H9 (cell line): ENCODE data around the gene PPFIA2. TPM values are rescaled to one million over a fixed set of nuclear protein-coding genes. Genes with fewer than 3 reads are reported as not detected.

ENCODE experiments used
- DNase-seq: peaks from one replicate; pipeline ENCODE4 v3.0.0-alpha.2; 2017
- H2AFZ ChIP-seq: one replicate; pipeline ENCODE4 v1.6.1; 2013; ENCODE audit warnings: mild to moderate bottlenecking, low read length, control low read depth, moderate library complexity
- H2AK5ac ChIP-seq: 2 replicates; pipeline ENCODE4 v1.6.1; 2013; ENCODE audit warnings: low read length, control low read depth, mixed read lengths; ENCODE audit not compliant: insufficient read length
- H2BK120ac ChIP-seq: one replicate; pipeline ENCODE4 v1.6.1; 2013; ENCODE audit warnings: low read depth, mild to moderate bottlenecking, low read length, control low read depth, inconsistent platforms; ENCODE audit not compliant: poor library complexity, severe bottlenecking
- H2BK12ac ChIP-seq: 2 replicates; pipeline ENCODE4 v1.6.1; 2013; ENCODE audit warnings: low read length, control low read depth, mixed read lengths, low read depth; ENCODE audit not compliant: insufficient read length
- H2BK15ac ChIP-seq: 2 replicates; pipeline ENCODE4 v1.6.1; 2013; ENCODE audit warnings: low read depth, low read length, control low read depth
- H2BK20ac ChIP-seq: one replicate; pipeline ENCODE4 v1.6.1; 2013; ENCODE audit warnings: low read depth, mild to moderate bottlenecking, low read length, control low read depth, inconsistent platforms; ENCODE audit not compliant: poor library complexity, severe bottlenecking
- H2BK5ac ChIP-seq: 2 replicates; pipeline ENCODE4 v1.6.1; 2013; ENCODE audit warnings: low read length, control low read depth, mixed read lengths; ENCODE audit not compliant: insufficient read length
- H3K14ac ChIP-seq: 2 replicates; pipeline ENCODE4 v1.6.1; 2013; ENCODE audit warnings: low read length, control low read depth; ENCODE audit not compliant: insufficient read depth
- H3K18ac ChIP-seq: 2 replicates; pipeline ENCODE4 v1.6.1; 2013; ENCODE audit warnings: low read depth, mild to moderate bottlenecking, mixed read lengths, low read length, control low read depth; ENCODE audit not compliant: insufficient read length
- H3K23ac ChIP-seq: 2 replicates; pipeline ENCODE4 v1.6.1; 2013; ENCODE audit warnings: low read length, control low read depth, mixed read lengths, low read depth; ENCODE audit not compliant: insufficient read length
- H3K23me2 ChIP-seq: 2 replicates; pipeline ENCODE4 v1.6.1; 2013; ENCODE audit warnings: low read depth, mild to moderate bottlenecking, mixed read lengths, low read length, control low read depth; ENCODE audit not compliant: insufficient read length, poor library complexity, severe bottlenecking
- H3K27ac ChIP-seq: 2 replicates; pipeline ENCODE4 v1.5.1; 2013; ENCODE audit warnings: low read length, control low read depth, mixed read lengths, low read depth; ENCODE audit not compliant: insufficient read length
- H3K27me3 ChIP-seq: 2 replicates; pipeline ENCODE4 v1.6.1; 2013; ENCODE audit warnings: low read length, control low read depth, inconsistent platforms; ENCODE audit not compliant: insufficient read depth
- H3K4ac ChIP-seq: 2 replicates; pipeline ENCODE4 v1.6.1; 2013; ENCODE audit warnings: low read depth, mild to moderate bottlenecking, control low read depth, inconsistent platforms, low read length, moderate library complexity
- H3K4me1 ChIP-seq: 2 replicates; pipeline ENCODE4 v1.6.1; 2013; ENCODE audit warnings: low read length, control low read depth, inconsistent platforms; ENCODE audit not compliant: insufficient read depth
- H3K4me2 ChIP-seq: 2 replicates; pipeline ENCODE4 v1.6.1; 2013; ENCODE audit warnings: low read length, control low read depth, mixed read lengths; ENCODE audit not compliant: insufficient read length, insufficient read depth
- H3K56ac ChIP-seq: 2 replicates; pipeline ENCODE4 v1.6.1; 2013; ENCODE audit warnings: low read depth, mild to moderate bottlenecking, mixed read lengths, low read length, control low read depth; ENCODE audit not compliant: insufficient read length
- H3K79me1 ChIP-seq: 2 replicates; pipeline ENCODE4 v1.6.1; 2013; ENCODE audit warnings: low read depth, mild to moderate bottlenecking, moderate library complexity, low read length, control low read depth, inconsistent platforms; ENCODE audit not compliant: insufficient read depth, poor library complexity, severe bottlenecking
- H3K79me2 ChIP-seq: 2 replicates; pipeline ENCODE4 v1.6.1; 2013; ENCODE audit warnings: low read length, control low read depth, inconsistent platforms; ENCODE audit not compliant: insufficient read depth
- H3K9ac ChIP-seq: 2 replicates; pipeline ENCODE4 v1.6.1; 2013; ENCODE audit warnings: low read length, control low read depth, mixed read lengths; ENCODE audit not compliant: insufficient read length; ENCODE audit errors: extremely low read depth
- H3K9me3 ChIP-seq: one replicate; pipeline ENCODE4 v1.6.1; 2013; ENCODE audit warnings: low read depth, low read length, inconsistent platforms; ENCODE audit not compliant: control insufficient read depth
- H3T11ph ChIP-seq: one replicate; pipeline ENCODE4 v1.6.1; 2013; ENCODE audit warnings: mild to moderate bottlenecking, low read length, control low read depth, inconsistent platforms
- H4K20me1 ChIP-seq: one replicate; pipeline ENCODE4 v1.6.1; 2013; ENCODE audit not compliant: control insufficient read depth, insufficient read length, insufficient read depth
- H4K5ac ChIP-seq: 2 replicates; pipeline ENCODE4 v1.6.1; 2013; ENCODE audit warnings: low read depth, mild to moderate bottlenecking, mixed read lengths, low read length, control low read depth; ENCODE audit not compliant: insufficient read length
- H4K8ac ChIP-seq: replicated peaks from 2 replicates; pipeline ENCODE4 v1.6.1; 2013; ENCODE audit warnings: low read length, control low read depth, mixed read lengths, low read depth; ENCODE audit not compliant: insufficient read length
- H4K91ac ChIP-seq: 2 replicates; pipeline ENCODE4 v1.6.1; 2013; ENCODE audit warnings: low read depth, mild to moderate bottlenecking, moderate library complexity, mixed read lengths, low read length, control low read depth; ENCODE audit not compliant: insufficient read length
- H3K27ac Mint-ChIP-seq, 3 experiments: 2 replicates in 2 of 3; 3 replicates in 1 of 3; pipeline ENCODE4 v1.8.0; 2020 to 2021; ENCODE audit warnings: mixed read lengths in 3 of 3, mild to moderate bottlenecking in 1 of 3, moderate library complexity in 1 of 3
- H3K27me3 Mint-ChIP-seq: 2 replicates; pipeline ENCODE4 v1.8.0; 2021; ENCODE audit warnings: low read depth, mild to moderate bottlenecking, moderate library complexity, mixed read lengths
- H3K36me3 Mint-ChIP-seq, 3 experiments: 2 replicates in 2 of 3; 3 replicates in 1 of 3; pipeline ENCODE4 v1.8.0; 2020 to 2021; ENCODE audit warnings: low read depth in 3 of 3, mixed read lengths in 3 of 3; ENCODE audit not compliant: insufficient read depth in 1 of 3
- H3K4me1 Mint-ChIP-seq, 2 experiments: 2 replicates each; pipeline ENCODE4 v1.8.0; 2020; ENCODE audit warnings: mixed read lengths in 2 of 2
- H3K4me3 Mint-ChIP-seq, 2 experiments: 2 replicates in 1 of 2; 3 replicates in 1 of 2; pipeline ENCODE4 v1.8.0; 2020 to 2021; ENCODE audit warnings: mild to moderate bottlenecking in 2 of 2, mixed read lengths in 2 of 2, moderate library complexity in 1 of 2
- H3K9me3 Mint-ChIP-seq, 2 experiments: 2 replicates in 1 of 2; 3 replicates in 1 of 2; pipeline ENCODE4 v1.8.0; 2020; ENCODE audit warnings: mild to moderate bottlenecking in 2 of 2, mixed read lengths in 2 of 2, moderate library complexity in 1 of 2
- WGBS: extraction: QIAGEN DNeasy Blood & Tissue Kit; methylation state at CpG from one replicate; pipeline ENCODE4 v1.1.7; 2013; ENCODE audit warnings: missing lambda C conversion rate, low lambda C conversion rate, mixed read lengths; ENCODE audit not compliant: insufficient read length; ENCODE audit errors: extremely low coverage; 5-methylcytosine and 5-hydroxymethylcytosine counted together
- total RNA-seq: library from RNA; stranded (reverse); gene quantifications from 2 replicates; pipeline ENCODE4 v1.2.1, GENCODE V29; 2021
- TF ChIP-seq, protein P1 (sequence below): fragments of 200-600 bp; sonication (generic); conservative IDR thresholded peaks from 3 replicates; pipeline ENCODE4 v1.8.0; 2021; ENCODE audit warnings: antibody characterized with exemption, mild to moderate bottlenecking

PPFIA2 gene
- total RNA-seq, 1 experiment from 2014 or later = 1.3 TPM

GRCh38 chr12:81757731-81758365, 1.3 kb downstream of the PPFIA2 start:
- no CpG with 5 or more reads among the region's 7 CpGs for WGBS
- Histone ChIP-seq H3T11ph (no peak overlapping the region), H3K56ac (no peak overlapping the region), H2AFZ (no peak overlapping the region), H3K27me3 (peaks cover 8% of the 10 kb centered on the region; the same call in 1 of the 2 replicates), H4K91ac (no peak overlapping the region), H3K18ac (no peak overlapping the region), H3K27ac (no peak overlapping the region), H2BK15ac (no peak overlapping the region), H3K79me1 (no peaks in the 10 kb centered on the region), H4K5ac (no peak overlapping the region), H3K14ac (no peak overlapping the region), H3K4ac (no peak overlapping the region), H4K8ac (no peak overlapping the region), H3K9ac (no peak overlapping the region), H4K20me1 (no peaks in the 10 kb centered on the region), H3K9me3 (no peaks in the 10 kb centered on the region), H2BK120ac (no peak overlapping the region), H2BK20ac (no peak overlapping the region), H2BK12ac (no peak overlapping the region), H3K4me1 (no peaks in the 10 kb centered on the region), H2BK5ac (no peak overlapping the region), H2AK5ac (no peak overlapping the region), H3K4me2 (peak overlapping the region; percentile 75), H3K79me2 (no peaks in the 10 kb centered on the region), H3K23ac (no peak overlapping the region), H3K23me2 (peaks cover 15% of the 10 kb centered on the region)
- Mint-ChIP-seq H3K27me3 (peaks cover 52% of the 10 kb centered on the region), H3K4me3 (peak overlapping the region; percentile 77 to 92), H3K36me3 (no peaks in the 10 kb centered on the region), H3K9me3 (no peaks in the 10 kb centered on the region), H3K4me1 (peaks cover 5 to 9% of the 10 kb centered on the region in 2 experiments), H3K27ac (no peak overlapping the region)
- TF ChIP-seq, protein P1, sequence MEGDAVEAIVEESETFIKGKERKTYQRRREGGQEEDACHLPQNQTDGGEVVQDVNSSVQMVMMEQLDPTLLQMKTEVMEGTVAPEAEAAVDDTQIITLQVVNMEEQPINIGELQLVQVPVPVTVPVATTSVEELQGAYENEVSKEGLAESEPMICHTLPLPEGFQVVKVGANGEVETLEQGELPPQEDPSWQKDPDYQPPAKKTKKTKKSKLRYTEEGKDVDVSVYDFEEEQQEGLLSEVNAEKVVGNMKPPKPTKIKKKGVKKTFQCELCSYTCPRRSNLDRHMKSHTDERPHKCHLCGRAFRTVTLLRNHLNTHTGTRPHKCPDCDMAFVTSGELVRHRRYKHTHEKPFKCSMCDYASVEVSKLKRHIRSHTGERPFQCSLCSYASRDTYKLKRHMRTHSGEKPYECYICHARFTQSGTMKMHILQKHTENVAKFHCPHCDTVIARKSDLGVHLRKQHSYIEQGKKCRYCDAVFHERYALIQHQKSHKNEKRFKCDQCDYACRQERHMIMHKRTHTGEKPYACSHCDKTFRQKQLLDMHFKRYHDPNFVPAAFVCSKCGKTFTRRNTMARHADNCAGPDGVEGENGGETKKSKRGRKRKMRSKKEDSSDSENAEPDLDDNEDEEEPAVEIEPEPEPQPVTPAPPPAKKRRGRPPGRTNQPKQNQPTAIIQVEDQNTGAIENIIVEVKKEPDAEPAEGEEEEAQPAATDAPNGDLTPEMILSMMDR = no peak
- DNase-seq = no peak
